Myocyte (in vitro differentiated cells): ENCODE data around the gene CSTB. TPM values are rescaled to one million over a fixed set of nuclear protein-coding genes. Genes with fewer than 3 reads are reported as not detected.

Experiments used
- DNase-seq: peaks from one replicate; pipeline ENCODE4 v3.0.0-alpha.2; 2012; ENCODE audit warnings: low read depth
- total RNA-seq: library from RNA; depleted of rRNA; stranded (reverse); fragments of >200 nt; gene quantifications from 2 replicates; pipeline ENCODE4 v1.2.3, GENCODE V29; 2014

The CSTB gene
- total RNA-seq, 1 donor from 2014 or later = 12.5 TPM

GRCh38 chr21:43811262-43812105, 35.4 kb upstream of the CSTB start:
- no peak for DNase-seq

GRCh38 chr21:43810505-43811261, 34.6 kb upstream of the CSTB start:
- DNase-seq = peak; percentile 74

- DNase-seq = no peak
These were observed 33.9 kb upstream of the CSTB start for GRCh38 chr21:43809853-43810504.

- DNase-seq = no peak
These were observed 33.3 kb upstream of the CSTB start for GRCh38 chr21:43809346-43809799.

- no peak for DNase-seq
These were observed 32.7 kb upstream of the CSTB start for GRCh38 chr21:43808832-43809251.

- no peak for DNase-seq
These were observed 32.3 kb upstream of the CSTB start for GRCh38 chr21:43808367-43808766.

GRCh38 chr21:43806017-43806710, 30.1 kb upstream of the CSTB start:
- DNase-seq = no peak

GRCh38 chr21:43805275-43805800, 29.2 kb upstream of the CSTB start:
- no peak for DNase-seq

- no peak for DNase-seq
These were observed 27.6 kb upstream of the CSTB start for GRCh38 chr21:43803558-43804300.

GRCh38 chr21:43802713-43803313, 26.7 kb upstream of the CSTB start:
- DNase-seq = no peak

GRCh38 chr21:43801006-43801783, 25.1 kb upstream of the CSTB start:
- no peak for DNase-seq

GRCh38 chr21:43800566-43800965, 24.5 kb upstream of the CSTB start:
- no peak for DNase-seq

GRCh38 chr21:43800124-43800523, 24.0 kb upstream of the CSTB start:
- DNase-seq = no peak

- no peak for DNase-seq
These were observed 23.3 kb upstream of the CSTB start for GRCh38 chr21:43799301-43799840.

- no peak for DNase-seq
These were observed 22.0 kb upstream of the CSTB start for GRCh38 chr21:43797925-43798715.

- no peak for DNase-seq
These were observed 21.3 kb upstream of the CSTB start for GRCh38 chr21:43797415-43797814.

- DNase-seq = no peak
These were observed 18.7 kb upstream of the CSTB start for GRCh38 chr21:43794857-43795256.

GRCh38 chr21:43794311-43794710, 18.2 kb upstream of the CSTB start:
- DNase-seq = no peak
